ENCODE measurements around the gene SNX8.

DNA sequence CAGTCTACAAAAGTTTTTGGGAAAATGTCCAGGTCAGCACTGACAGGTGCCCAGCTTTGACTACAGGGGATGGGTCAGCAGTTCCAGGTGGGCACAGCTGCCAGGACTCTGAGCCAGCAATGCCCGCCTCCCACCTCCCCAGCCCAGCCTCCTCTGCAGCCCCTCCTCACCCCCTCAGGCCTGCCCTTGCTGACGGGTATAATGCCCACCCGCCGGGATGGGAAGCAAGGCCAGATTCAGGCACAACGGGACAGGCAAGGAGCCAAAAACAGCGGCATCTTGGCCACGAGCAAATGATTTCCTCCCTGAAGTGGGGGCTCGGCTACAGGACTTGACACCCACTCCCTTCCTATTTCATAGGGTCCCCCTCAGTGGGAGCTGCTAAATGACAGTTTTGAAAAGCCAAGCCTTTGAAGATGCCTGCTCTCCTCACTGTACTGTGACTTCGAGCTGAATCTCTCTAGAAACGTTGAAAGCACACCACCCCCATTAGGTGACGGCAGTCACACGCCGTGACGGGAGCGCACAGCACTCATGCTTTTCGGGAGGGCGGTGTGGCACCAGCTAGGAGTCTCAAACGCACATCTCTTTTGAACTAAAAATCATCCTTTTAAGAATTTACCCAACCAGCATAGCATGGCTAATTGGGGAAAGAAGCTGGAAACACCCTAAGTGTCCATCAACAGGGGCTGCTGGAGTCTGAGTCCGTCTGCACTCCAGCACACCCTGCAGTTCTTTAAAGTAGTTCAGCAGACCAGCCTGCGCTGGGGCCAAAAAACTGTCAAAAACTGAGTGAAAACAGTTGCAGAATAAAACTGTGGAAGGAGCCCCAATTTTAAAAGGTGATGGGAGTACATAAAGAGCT, 111.1 kb downstream of the SNX8 start:
- TF ChIP-seq, protein P1, sequence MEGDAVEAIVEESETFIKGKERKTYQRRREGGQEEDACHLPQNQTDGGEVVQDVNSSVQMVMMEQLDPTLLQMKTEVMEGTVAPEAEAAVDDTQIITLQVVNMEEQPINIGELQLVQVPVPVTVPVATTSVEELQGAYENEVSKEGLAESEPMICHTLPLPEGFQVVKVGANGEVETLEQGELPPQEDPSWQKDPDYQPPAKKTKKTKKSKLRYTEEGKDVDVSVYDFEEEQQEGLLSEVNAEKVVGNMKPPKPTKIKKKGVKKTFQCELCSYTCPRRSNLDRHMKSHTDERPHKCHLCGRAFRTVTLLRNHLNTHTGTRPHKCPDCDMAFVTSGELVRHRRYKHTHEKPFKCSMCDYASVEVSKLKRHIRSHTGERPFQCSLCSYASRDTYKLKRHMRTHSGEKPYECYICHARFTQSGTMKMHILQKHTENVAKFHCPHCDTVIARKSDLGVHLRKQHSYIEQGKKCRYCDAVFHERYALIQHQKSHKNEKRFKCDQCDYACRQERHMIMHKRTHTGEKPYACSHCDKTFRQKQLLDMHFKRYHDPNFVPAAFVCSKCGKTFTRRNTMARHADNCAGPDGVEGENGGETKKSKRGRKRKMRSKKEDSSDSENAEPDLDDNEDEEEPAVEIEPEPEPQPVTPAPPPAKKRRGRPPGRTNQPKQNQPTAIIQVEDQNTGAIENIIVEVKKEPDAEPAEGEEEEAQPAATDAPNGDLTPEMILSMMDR (conservative IDR thresholded peaks at IDR 0.05; ENCODE audit: low read length) = no peak
- TF ChIP-seq EZH2phosphoT487 (IDR thresholded peaks at IDR 0.05; ENCODE audit: borderline replicate concordance, low read depth, low read length) = no peak

Measured in OCI-LY7 (cell line).